Lower lobe of right lung (tissue), 2 donors: ENCODE results near the gene PLA2G4A. TPM values are rescaled to one million over a fixed set of nuclear protein-coding genes. Genes with fewer than 3 reads are reported as not detected.
A peak's percentile ranks its signal among the peaks of the same experiment; 100 is the strongest.

Source experiments
- ATAC-seq, 2 donors: fragments of 200-7000 bp; cut with Tn5 transposase; one replicate each; pipeline ENCODE4 v1.9.1; 2020 to 2022; ENCODE audit warnings: mild to moderate bottlenecking in 2 of 2, moderate library complexity in 2 of 2
- DNase-seq: peaks from one replicate; pipeline ENCODE4 v3.0.0-alpha.2; 2020
- H3K27ac ChIP-seq: fragments of 200-600 bp; one replicate; pipeline ENCODE4 v1.8.0; 2022
- H3K27me3 ChIP-seq: fragments of 200-600 bp; one replicate; pipeline ENCODE4 v1.8.0; 2022; ENCODE audit warnings: low read depth
- H3K36me3 ChIP-seq: fragments of 200-600 bp; one replicate; pipeline ENCODE4 v1.8.0; 2022; ENCODE audit warnings: mild to moderate bottlenecking
- H3K4me1 ChIP-seq: fragments of 200-600 bp; one replicate; pipeline ENCODE4 v1.8.0; 2022
- H3K4me3 ChIP-seq: fragments of 200-600 bp; one replicate; pipeline ENCODE4 v1.8.0; 2022; ENCODE audit warnings: mild to moderate bottlenecking
- H3K9me3 ChIP-seq: fragments of 200-600 bp; one replicate; pipeline ENCODE4 v1.8.0; 2022
- CTCF ChIP-seq: fragments of 200-600 bp; IDR thresholded peaks from one replicate; pipeline ENCODE4 v1.8.0; 2022; ENCODE audit warnings: antibody characterized with exemption, mild to moderate bottlenecking
- intact Hi-C: fragments of 100-400 bp; cut with DNase I; formaldehyde crosslinking; loops from one replicate; pipeline ENCODE4 v1.11.0; 2022
- total RNA-seq: library from RNA; stranded (reverse); fragmentation: NEBNext Ultra II Directional; extraction: Animal tissue kit (Norgen Biotek cat#: 25700); gene quantifications from one replicate; pipeline ENCODE4 v1.2.1, GENCODE V29; 2021
- donor health status: DM: no; HTN: yes; CAD: no; lungs with severe emphysema.

Gene PLA2G4A
- total RNA-seq, 1 donor from 2014 or later, result 10.1 TPM

- DNase-seq (no peak), ATAC-seq (peak in 1 of 2 donors; percentile 11)
- Histone ChIP-seq H3K27me3 (no peaks in the 10 kb centered on the region), H3K36me3 (no peaks in the 10 kb centered on the region), H3K4me3 (no peak overlapping the region), H3K4me1 (no peaks in the 10 kb centered on the region), H3K9me3 (no peaks in the 10 kb centered on the region), H3K27ac (no peak overlapping the region)
- intact Hi-C loops, result no loop called here
- no peak for TF ChIP-seq CTCF
Observed at GRCh38 chr1:186958520-186958919, 129.8 kb downstream of the PLA2G4A start.

- Histone ChIP-seq H3K9me3 (no peaks in the 10 kb centered on the region), H3K36me3 (no peaks in the 10 kb centered on the region), H3K4me3 (no peak overlapping the region), H3K4me1 (no peaks in the 10 kb centered on the region), H3K27me3 (no peaks in the 10 kb centered on the region), H3K27ac (no peak overlapping the region)
- intact Hi-C loops, result no loop called here
- DNase-seq (no peak), ATAC-seq (no peak)
- TF ChIP-seq CTCF, result no peak
Observed at GRCh38 chr1:186960861-186961260, 132.1 kb downstream of the PLA2G4A start.

GRCh38 chr1:186965847-186966246 is 137.1 kb downstream of the PLA2G4A start:
- Histone ChIP-seq H3K4me1 (no peaks in the 10 kb centered on the region), H3K9me3 (no peaks in the 10 kb centered on the region), H3K27me3 (no peaks in the 10 kb centered on the region), H3K27ac (no peak overlapping the region), H3K4me3 (no peak overlapping the region), H3K36me3 (no peaks in the 10 kb centered on the region)
- intact Hi-C loops, result no loop called here
- ATAC-seq (no peak), DNase-seq (no peak)
- TF ChIP-seq CTCF, result no peak

- DNase-seq, result no peak
- Histone ChIP-seq H3K27me3 (no peaks in the 10 kb centered on the region), H3K27ac (no peak overlapping the region), H3K4me1 (no peaks in the 10 kb centered on the region), H3K36me3 (no peaks in the 10 kb centered on the region), H3K9me3 (no peaks in the 10 kb centered on the region), H3K4me3 (no peak overlapping the region)
- TF ChIP-seq CTCF, result no peak
- intact Hi-C loops, result no loop called here
- no peak for ATAC-seq
Observed at GRCh38 chr1:186966456-186966855, 137.7 kb downstream of the PLA2G4A start.

- TF ChIP-seq CTCF, result no peak
- Histone ChIP-seq H3K27ac (no peak overlapping the region), H3K36me3 (no peaks in the 10 kb centered on the region), H3K4me3 (no peak overlapping the region), H3K9me3 (no peaks in the 10 kb centered on the region), H3K4me1 (no peaks in the 10 kb centered on the region), H3K27me3 (no peaks in the 10 kb centered on the region)
- intact Hi-C loops, result no loop called here
- no peak for DNase-seq
- ATAC-seq, result no peak
Observed at GRCh38 chr1:186967656-186968394, 139.1 kb downstream of the PLA2G4A start.
